GM19467 (cell line): ENCODE data around the gene PGM5.

Source experiments
- ATAC-seq: cut with Tn5 transposase; IDR thresholded peaks from one replicate; pipeline ENCODE4 v1.9.1; 2021; ENCODE audit warnings: mild to moderate bottlenecking, moderate library complexity; ENCODE audit not compliant: unreplicated experiment

PGM5 gene

GRCh38 chr9:68574150-68574549 lies 217.7 kb downstream of the PGM5 start:
- ATAC-seq = no peak

- ATAC-seq = no peak
Measured at GRCh38 chr9:68575817-68576216, 219.4 kb downstream of the PGM5 start.

GRCh38 chr9:68577774-68578591 lies 221.6 kb downstream of the PGM5 start:
- ATAC-seq = peak; percentile 75
